ENCODE measurements around the gene BICD1.

GRCh38 chr12:32290411-32290810 is 183.8 kb downstream of the BICD1 start:
- TF ChIP-seq POLR2A (IDR thresholded peaks at IDR 0.05; ENCODE audit: low read depth, low read length) (no peak), POLR2AphosphoS5 (IDR thresholded peaks at IDR 0.05; ENCODE audit: low read depth, low read length) (no peak), TAF1 (IDR thresholded peaks at IDR 0.05; ENCODE audit: borderline replicate concordance, low read depth, low read length) (no peak)

Data from GM12892 (cell line).